ENCODE measurements around the gene SUSD5. TPM values are rescaled to one million over a fixed set of nuclear protein-coding genes. Genes with fewer than 3 reads are reported as not detected.

Gene SUSD5
- total RNA-seq, 4 donors from 2014 or later = 0.13 to 1.2 (median 0.76) TPM; not detected in 1

GRCh38 chr3:33132019-33132360 is 86.6 kb downstream of the SUSD5 start:
- intact Hi-C loops (cut with DNase I) = loop anchor here (5.0 kb wide), 1 partner anchor 240 kb away; no protein-coding TSS in a partner anchor
- Histone ChIP-seq H3K36me3 (peaks cover 3 to 89% (median 19%) of the 10 kb centered on the region in 3 donors), H3K27me3 (no peaks in the 10 kb centered on the region), H3K4me1 (peaks cover 0 to 17% (median 0%) of the 10 kb centered on the region in 3 donors), H3K9me3 (no peaks in the 10 kb centered on the region), H3K4me3 (no peak overlapping the region), H3K27ac (peak overlapping the region in 1 of 4 donors; percentile 38)
- DNase-seq = no peak
- TF ChIP-seq POLR2A (IDR thresholded peaks at IDR 0.05) = no peak
- TF ChIP-seq, protein P1, sequence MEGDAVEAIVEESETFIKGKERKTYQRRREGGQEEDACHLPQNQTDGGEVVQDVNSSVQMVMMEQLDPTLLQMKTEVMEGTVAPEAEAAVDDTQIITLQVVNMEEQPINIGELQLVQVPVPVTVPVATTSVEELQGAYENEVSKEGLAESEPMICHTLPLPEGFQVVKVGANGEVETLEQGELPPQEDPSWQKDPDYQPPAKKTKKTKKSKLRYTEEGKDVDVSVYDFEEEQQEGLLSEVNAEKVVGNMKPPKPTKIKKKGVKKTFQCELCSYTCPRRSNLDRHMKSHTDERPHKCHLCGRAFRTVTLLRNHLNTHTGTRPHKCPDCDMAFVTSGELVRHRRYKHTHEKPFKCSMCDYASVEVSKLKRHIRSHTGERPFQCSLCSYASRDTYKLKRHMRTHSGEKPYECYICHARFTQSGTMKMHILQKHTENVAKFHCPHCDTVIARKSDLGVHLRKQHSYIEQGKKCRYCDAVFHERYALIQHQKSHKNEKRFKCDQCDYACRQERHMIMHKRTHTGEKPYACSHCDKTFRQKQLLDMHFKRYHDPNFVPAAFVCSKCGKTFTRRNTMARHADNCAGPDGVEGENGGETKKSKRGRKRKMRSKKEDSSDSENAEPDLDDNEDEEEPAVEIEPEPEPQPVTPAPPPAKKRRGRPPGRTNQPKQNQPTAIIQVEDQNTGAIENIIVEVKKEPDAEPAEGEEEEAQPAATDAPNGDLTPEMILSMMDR (IDR thresholded peaks at IDR 0.05) = no peak
- WGBS, 2 donors = no CpG with 5 or more reads among the region's 1 CpG

DNA sequence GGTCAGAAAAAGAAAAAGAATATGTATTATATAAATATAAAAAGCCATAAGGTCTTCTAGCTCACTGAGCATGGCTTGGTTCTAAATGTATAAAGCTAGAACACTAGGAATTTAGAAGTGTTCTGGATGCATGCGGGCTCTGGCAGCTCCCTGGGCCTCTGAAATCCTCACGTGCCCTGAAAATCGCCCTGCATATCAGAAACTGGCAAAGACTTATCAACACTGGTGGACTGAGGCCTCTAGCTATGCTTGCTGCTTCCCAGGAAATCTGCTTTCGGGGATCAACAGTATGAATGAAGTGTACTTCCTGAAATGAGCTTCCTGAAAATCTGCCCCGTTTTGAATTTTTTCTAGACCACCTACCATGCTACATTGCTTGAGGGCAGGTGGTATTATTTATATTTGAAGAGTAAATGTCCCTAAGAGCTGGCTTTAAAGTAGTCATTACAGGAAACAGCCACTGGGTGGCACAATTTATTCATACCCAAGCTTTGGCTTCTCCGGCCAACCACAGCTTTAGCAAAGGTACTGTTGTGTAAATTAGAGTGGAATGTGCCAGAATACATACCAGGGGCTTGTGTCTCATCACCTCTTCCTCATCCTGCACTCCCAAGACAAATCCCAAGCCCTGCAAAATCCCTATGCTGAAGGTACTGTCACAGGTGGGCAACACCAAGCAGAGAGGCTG is 87.1 kb downstream of the SUSD5 start:
- Histone ChIP-seq H3K9me3 (no peaks in the 10 kb centered on the region), H3K4me1 (peaks cover 0 to 17% (median 0%) of the 10 kb centered on the region in 3 donors), H3K4me3 (no peak overlapping the region), H3K27me3 (no peaks in the 10 kb centered on the region), H3K27ac (peak overlapping the region in 1 of 4 donors; percentile 38), H3K36me3 (peaks cover 3 to 89% (median 19%) of the 10 kb centered on the region in 3 donors)
- no peak for TF ChIP-seq POLR2A (IDR thresholded peaks at IDR 0.05)
- TF ChIP-seq, protein P1 (IDR thresholded peaks at IDR 0.05) = peak; percentile 40 to 82 (median 74)
- DNase-seq = no peak
- intact Hi-C loops (cut with DNase I) = loop anchor here (5.0 kb wide), 1 partner anchor 241 kb away; no protein-coding TSS in a partner anchor
- 17 to 26% methylated on average over 6 of the region's 6 CpGs for WGBS, 2 donors

DNA sequence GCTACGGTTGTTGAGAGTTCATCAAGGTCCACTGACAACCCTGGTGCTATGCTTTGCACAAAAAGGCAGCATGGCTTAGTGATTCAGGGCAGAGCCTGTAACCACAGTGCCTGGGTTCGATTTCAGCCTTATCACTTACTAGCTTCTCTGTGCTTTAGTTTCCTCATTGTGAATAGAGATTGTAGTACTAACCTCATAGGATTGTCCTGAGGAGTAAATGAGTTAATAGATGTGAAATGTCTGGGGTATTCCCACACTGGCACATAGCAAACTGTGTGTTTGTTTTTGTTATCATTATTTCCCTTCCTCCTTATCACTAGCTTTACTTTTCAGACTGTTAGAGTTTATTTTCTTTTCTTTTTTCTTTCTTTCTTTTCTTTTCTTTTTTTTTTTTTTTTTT is 88.5 kb downstream of the SUSD5 start:
- Histone ChIP-seq H3K4me1 (peaks cover 0 to 17% (median 0%) of the 10 kb centered on the region in 3 donors), H3K27me3 (no peaks in the 10 kb centered on the region), H3K4me3 (no peak overlapping the region), H3K36me3 (peaks cover 3 to 89% (median 16%) of the 10 kb centered on the region in 3 donors), H3K9me3 (no peaks in the 10 kb centered on the region), H3K27ac (no peak overlapping the region)
- intact Hi-C loops (cut with DNase I) = loop anchor here (5.0 kb wide), 1 partner anchor 242 kb away; no protein-coding TSS in a partner anchor
- TF ChIP-seq POLR2A (IDR thresholded peaks at IDR 0.05) = no peak
- TF ChIP-seq, protein P1 (IDR thresholded peaks at IDR 0.05) = no peak
- 69 to 72% methylated on average over 2 of the region's 2 CpGs for WGBS, 2 donors
- DNase-seq = no peak

DNA sequence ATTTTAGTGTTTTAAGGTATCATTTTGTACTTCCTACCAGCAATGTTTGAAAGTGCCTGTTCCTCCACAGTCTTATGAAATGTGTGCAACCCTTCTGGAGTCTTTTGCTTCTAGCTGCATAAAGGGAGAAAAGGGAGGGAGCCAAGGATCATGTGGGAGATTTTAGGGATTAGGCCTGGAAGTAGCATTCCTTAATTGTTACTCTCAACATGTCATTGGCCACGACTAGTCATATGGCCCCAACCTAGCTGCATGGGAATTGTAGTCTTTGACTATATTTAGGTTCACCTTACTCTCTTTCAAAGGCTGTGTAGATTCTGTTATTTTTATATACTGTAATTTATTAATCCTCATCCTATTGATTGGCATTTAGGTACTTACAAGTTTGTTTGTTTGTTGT is 89.9 kb downstream of the SUSD5 start:
- intact Hi-C loops (cut with DNase I) = no loop called here
- Histone ChIP-seq H3K9me3 (no peaks in the 10 kb centered on the region), H3K27ac (no peak overlapping the region), H3K4me3 (no peak overlapping the region), H3K36me3 (peaks cover 0 to 89% (median 10%) of the 10 kb centered on the region in 3 donors), H3K4me1 (peaks cover 0 to 17% (median 0%) of the 10 kb centered on the region in 3 donors), H3K27me3 (no peaks in the 10 kb centered on the region)
- TF ChIP-seq, protein P1 (IDR thresholded peaks at IDR 0.05) = no peak
- TF ChIP-seq POLR2A (IDR thresholded peaks at IDR 0.05) = no peak
- no peak for DNase-seq
- WGBS, 2 donors = 37 to 44% methylated on average over 1 of the region's 1 CpG

DNA sequence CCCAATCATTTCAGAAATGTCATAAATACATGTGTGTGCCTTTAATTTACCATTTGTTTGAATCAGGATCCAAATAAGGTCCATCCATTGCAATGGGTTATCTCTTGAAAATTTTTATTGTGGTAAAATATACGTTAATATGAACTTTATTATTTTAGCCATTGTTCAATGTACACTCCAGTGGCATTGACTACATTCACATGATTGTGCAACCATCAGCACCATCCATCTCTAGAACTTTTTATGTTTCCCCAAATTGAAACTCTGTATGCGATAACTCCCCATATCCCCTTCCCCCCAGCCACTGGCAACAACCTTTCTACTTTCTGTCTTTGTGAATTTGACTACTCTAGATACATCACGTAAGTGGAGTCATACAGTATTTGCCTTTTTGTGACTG is 92.8 kb downstream of the SUSD5 start:
- intact Hi-C loops (cut with DNase I) = no loop called here
- DNase-seq = no peak
- 84% methylated on average over 3 of the region's 3 CpGs for WGBS, 2 donors
- H3K27me3 ChIP-seq = no peaks in the 10 kb centered on the region
- H3K27ac ChIP-seq = no peak overlapping the region
- H3K4me1 ChIP-seq = no peaks in the 10 kb centered on the region
- TF ChIP-seq POLR2A (IDR thresholded peaks at IDR 0.05) = no peak
- TF ChIP-seq, protein P1 (IDR thresholded peaks at IDR 0.05) = no peak
- peaks cover 0 to 91% (median 5%) of the 10 kb centered on the region in 3 donors for H3K36me3 ChIP-seq
- H3K9me3 ChIP-seq = no peaks in the 10 kb centered on the region
- no peak overlapping the region for H3K4me3 ChIP-seq
